K562 treated with DMSO at 1 percent for 4 hours (cell line): ENCODE results near the gene OR11H7. TPM values are rescaled to one million over a fixed set of nuclear protein-coding genes. Genes with fewer than 3 reads are reported as not detected.

ENCODE experiments used
- total RNA-seq: library from RNA; unstranded; fragments of 300-600 nt; gene quantifications from 2 replicates; pipeline ENCODE4 v1.2.3, GENCODE V29; 2022; ENCODE audit not compliant: insufficient read depth

Gene OR11H7
- not detected in 2 replicates for total RNA-seq

GRCh38 chr14:20228681-20229080, at the start of gene OR11H7:
OR11H7 (plus strand) TSS chr14:20228981.

GRCh38 chr14:20190596-20190995, 38.2 kb upstream of the OR11H7 start, which contains the start of gene OR11G2:
OR11G2 (plus strand) TSS chr14:20190896; CDS start chr14:20197438, 6,542 bp downstream.

GRCh38 chr14:20223410-20223809, 5.4 kb upstream of the OR11H7 start, which contains the start of gene OR11H6:
OR11H6 (plus strand) TSS chr14:20223710; CDS start chr14:20223710, 0 bp downstream.

Other genes starting within 250 kb of the OR11H7 start
- gene OR4Q2, start 226.8 kb upstream of the OR11H7 start, total RNA-seq, result not detected in 2 replicates
- not detected in 2 replicates for gene OR4K14, start 209.7 kb upstream of the OR11H7 start, total RNA-seq
- gene OR4K13, start 192.9 kb upstream of the OR11H7 start, total RNA-seq, result not detected in 2 replicates
- not detected in 2 replicates for gene OR4L1, start 168.9 kb upstream of the OR11H7 start, total RNA-seq
- gene OR4K17, start 118.2 kb upstream of the OR11H7 start, total RNA-seq, result not detected in 2 replicates
- gene OR4N5, start 90.2 kb upstream of the OR11H7 start, total RNA-seq, result not detected in 2 replicates
- gene OR11G2, start 38.1 kb upstream of the OR11H7 start, total RNA-seq, result not detected in 2 replicates
- gene OR11H6, start 5.3 kb upstream of the OR11H7 start, total RNA-seq, result not detected in 2 replicates
- gene OR11H4, start 10.3 kb downstream of the OR11H7 start, total RNA-seq, result not detected in 2 replicates
- gene TTC5, start 77.0 kb downstream of the OR11H7 start, total RNA-seq, result 2.1 and 2.7 TPM in 2 replicates
- 99.0 and 107 TPM in 2 replicates for gene CCNB1IP1, start 104.3 kb downstream of the OR11H7 start, total RNA-seq
- 20.8 and 24.1 TPM in 2 replicates for gene PARP2, start 114.7 kb downstream of the OR11H7 start, total RNA-seq
- gene TEP1, start 184.5 kb downstream of the OR11H7 start, total RNA-seq, result 9.1 and 9.3 TPM in 2 replicates
- 0.10 TPM in 1 of 2 replicates, not detected in the other for gene KLHL33, start 207.2 kb downstream of the OR11H7 start, total RNA-seq
- gene OSGEP, start 225.8 kb downstream of the OR11H7 start, total RNA-seq, result 32.4 and 42.3 TPM in 2 replicates
- 130 and 152 TPM in 2 replicates for gene APEX1, start 226.2 kb downstream of the OR11H7 start, total RNA-seq
- gene PIP4P1, start 232.5 kb downstream of the OR11H7 start, total RNA-seq, result 21.9 and 22.0 TPM in 2 replicates
- gene PNP, start 240.4 kb downstream of the OR11H7 start, total RNA-seq, result 75.8 and 87.0 TPM in 2 replicates